ENCODE measurements around the gene CREM. TPM values are rescaled to one million over a fixed set of nuclear protein-coding genes. Genes with fewer than 3 reads are reported as not detected.
"Not testable (repeated sequence)": the region's sequence is repeated elsewhere in the genome, so short reads cannot be mapped to it uniquely, and the experiment has no call there.

Gene CREM
- total RNA-seq (10 to 100 TPM in 4 of 6 donors, 1 to 10 TPM in 2; 8.5 to 15.0 (median 11.3) TPM), polyA plus RNA-seq (10 to 100 TPM; 14.9 to 21.9 TPM)

DNA sequence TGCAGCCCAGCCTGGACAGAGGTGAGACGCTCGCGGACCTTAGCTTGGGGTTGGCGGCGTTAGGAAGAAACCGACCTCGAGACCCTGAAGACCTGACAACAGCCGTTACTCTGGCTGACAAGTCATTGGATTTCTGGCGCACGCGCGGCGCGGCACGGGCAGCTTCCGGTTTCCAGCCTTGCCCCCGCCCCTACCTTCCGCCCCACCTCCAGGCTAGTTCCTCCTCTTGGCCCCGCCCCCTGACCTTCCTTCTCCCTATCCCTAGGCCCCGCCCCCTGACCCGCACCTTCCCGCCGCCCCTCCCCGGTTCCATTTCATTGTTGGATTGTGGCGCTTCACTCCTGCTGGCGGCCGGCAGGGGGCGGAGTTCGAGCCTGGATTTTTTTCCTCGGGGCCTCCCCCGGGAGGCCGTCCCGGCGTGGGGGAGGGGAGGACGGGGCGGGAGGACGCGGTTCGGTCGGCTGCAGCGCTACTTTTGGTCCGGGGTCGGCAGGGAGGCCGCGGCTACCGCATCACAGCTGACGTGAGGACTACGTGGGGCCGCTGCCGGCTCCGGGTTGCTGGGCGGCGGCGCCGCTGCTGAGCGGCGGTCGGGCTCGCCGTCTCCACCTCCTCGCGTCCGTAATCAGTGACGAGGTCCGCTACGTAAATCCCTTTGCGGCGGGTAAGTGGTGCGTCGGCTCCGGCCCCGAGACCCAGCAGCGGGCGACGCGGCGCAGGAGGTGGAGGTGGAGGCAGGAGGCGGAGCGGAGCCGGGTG is at the start of gene CREM:
Gene CREM, plus strand, starts transcription at position 317 of the 759 bp plus-strand sequence. CDS start 10,990 bp downstream, outside the sequence.
- TF ChIP-seq, protein P1, sequence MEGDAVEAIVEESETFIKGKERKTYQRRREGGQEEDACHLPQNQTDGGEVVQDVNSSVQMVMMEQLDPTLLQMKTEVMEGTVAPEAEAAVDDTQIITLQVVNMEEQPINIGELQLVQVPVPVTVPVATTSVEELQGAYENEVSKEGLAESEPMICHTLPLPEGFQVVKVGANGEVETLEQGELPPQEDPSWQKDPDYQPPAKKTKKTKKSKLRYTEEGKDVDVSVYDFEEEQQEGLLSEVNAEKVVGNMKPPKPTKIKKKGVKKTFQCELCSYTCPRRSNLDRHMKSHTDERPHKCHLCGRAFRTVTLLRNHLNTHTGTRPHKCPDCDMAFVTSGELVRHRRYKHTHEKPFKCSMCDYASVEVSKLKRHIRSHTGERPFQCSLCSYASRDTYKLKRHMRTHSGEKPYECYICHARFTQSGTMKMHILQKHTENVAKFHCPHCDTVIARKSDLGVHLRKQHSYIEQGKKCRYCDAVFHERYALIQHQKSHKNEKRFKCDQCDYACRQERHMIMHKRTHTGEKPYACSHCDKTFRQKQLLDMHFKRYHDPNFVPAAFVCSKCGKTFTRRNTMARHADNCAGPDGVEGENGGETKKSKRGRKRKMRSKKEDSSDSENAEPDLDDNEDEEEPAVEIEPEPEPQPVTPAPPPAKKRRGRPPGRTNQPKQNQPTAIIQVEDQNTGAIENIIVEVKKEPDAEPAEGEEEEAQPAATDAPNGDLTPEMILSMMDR (IDR thresholded peaks at IDR 0.05), result peak; percentile 85 to 96 (median 87)
- Histone ChIP-seq H3K4me1 (peaks cover 5 to 25% (median 8%) of the 10 kb centered on the region in 3 donors), H3K36me3 (no peaks in the 10 kb centered on the region), H3K9me3 (no peaks in the 10 kb centered on the region), H3K27me3 (no peaks in the 10 kb centered on the region), H3K4me3 (peak within 1 kb of the TSS; percentile 57 to 90 (median 70)), H3K27ac (peak within 1 kb of the TSS; percentile 96 to 98 (median 98))
- DNase-seq (peak; percentile 99 to 100 (median 99)), FAIRE-seq (no peak), ATAC-seq (peak; percentile 93 to 97 (median 94))
- 0 to 1% methylated on average over 55 to 80 of the region's 80 CpGs for WGBS, 2 donors
- intact Hi-C loops (cut with DNase I), result no loop called here

DNA sequence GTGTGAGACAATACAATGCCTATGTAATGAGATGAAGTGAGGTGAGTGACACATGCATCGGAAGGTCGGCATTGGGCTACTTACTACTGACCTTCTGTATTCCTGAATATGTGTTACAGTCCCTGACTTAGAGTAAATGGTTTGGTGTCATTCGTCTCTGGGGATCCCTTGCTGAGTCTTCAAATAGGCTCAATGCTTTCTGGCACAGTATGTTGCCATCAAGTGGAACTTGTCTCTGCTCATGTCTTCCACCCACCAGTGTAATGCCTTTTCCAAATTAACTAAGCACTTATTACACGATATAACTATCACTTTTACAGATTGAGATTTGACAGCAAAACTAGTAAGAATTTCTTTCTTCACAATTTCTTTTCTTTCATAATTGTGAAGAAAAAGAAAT is 47.4 kb upstream of the CREM start:
- Histone ChIP-seq H3K27me3 (no peaks in the 10 kb centered on the region), H3K4me3 (no peak overlapping the region), H3K27ac (no peak overlapping the region), H3K36me3 (no peaks in the 10 kb centered on the region), H3K9me3 (no peaks in the 10 kb centered on the region), H3K4me1 (no peaks in the 10 kb centered on the region)
- no peak for DNase-seq
- ATAC-seq, result no peak
- intact Hi-C loops (cut with DNase I), result no loop called here
- no peak for FAIRE-seq
- 87 to 92% methylated on average over 4 of the region's 4 CpGs for WGBS, 2 donors
- TF ChIP-seq, protein P1 (IDR thresholded peaks at IDR 0.05), result no peak

DNA sequence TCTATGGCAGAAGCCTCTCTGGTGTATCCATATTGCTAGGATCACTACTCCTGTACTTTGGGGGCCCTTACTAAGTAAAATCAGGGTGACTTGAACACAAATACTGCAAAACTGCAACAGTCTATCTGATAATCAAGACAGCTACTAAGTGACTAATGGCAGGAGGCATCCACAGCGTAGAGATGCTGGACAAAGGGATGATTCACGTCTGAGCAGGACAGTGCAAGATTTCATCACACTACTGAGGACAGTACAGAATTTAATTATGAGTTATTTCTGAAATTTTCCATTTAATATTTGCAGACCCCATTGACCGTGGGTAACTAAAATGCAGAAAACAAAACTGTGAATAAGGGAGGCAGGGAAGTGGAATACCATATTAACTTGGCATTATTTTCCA is 46.9 kb upstream of the CREM start:
- Histone ChIP-seq H3K4me3 (no peak overlapping the region), H3K4me1 (no peaks in the 10 kb centered on the region), H3K9me3 (no peaks in the 10 kb centered on the region), H3K36me3 (no peaks in the 10 kb centered on the region), H3K27me3 (no peaks in the 10 kb centered on the region), H3K27ac (no peak overlapping the region)
- intact Hi-C loops (cut with DNase I), result no loop called here
- no peak for FAIRE-seq
- 92 to 94% methylated on average over 3 of the region's 3 CpGs for WGBS, 2 donors
- ATAC-seq, result peak in 2 of 4 donors; percentile 31 to 34
- TF ChIP-seq, protein P1 (IDR thresholded peaks at IDR 0.05), result no peak
- no peak for DNase-seq

DNA sequence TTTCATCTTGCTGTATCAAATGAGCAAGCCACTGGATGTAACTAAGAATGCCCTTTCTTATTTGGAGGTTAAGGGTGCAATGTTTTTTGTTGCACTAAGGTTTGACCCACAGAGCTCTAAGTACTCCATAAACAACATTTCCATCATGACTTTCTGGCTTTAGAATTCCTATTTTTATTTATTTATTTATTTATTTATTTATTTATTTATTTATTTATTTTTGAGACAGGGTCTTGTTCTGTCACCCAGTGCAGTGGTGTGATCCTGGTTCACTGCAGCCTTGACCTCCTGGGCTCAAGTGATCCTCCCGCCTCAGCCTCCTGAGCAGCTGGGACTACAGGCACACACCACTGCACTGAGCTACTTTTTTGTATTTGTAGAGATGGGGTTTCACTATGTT is 46.4 kb upstream of the CREM start:
- H3K36me3 ChIP-seq; H3K4me3 ChIP-seq; FAIRE-seq; ATAC-seq; H3K9me3 ChIP-seq; H3K27ac ChIP-seq; H3K4me1 ChIP-seq; DNase-seq; H3K27me3 ChIP-seq; intact Hi-C loops (cut with DNase I): not testable (repeated sequence)
- 96 to 100% methylated on average over 1 of the region's 1 CpG for WGBS, 2 donors

DNA sequence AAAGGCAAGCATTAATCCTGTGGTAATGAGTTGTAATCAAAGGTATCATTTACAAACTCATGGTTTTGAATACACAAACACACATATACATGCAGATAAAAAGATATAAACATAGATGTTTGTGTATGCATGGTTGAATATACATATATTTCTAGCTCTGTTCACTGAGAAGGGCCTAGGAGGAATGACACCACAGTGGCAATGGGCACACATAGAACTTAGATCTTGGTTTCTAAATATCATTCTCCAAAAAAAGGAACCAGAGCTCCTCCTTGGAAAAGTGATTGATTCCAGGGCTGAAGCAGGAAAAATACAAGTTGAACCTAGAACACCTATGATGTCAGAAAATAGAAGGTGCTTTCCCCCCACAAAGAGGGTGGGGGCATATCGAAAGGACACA is 43.4 kb upstream of the CREM start:
- H3K36me3 ChIP-seq, result no peaks in the 10 kb centered on the region
- intact Hi-C loops (cut with DNase I), result no loop called here
- DNase-seq, result no peak
- H3K9me3 ChIP-seq, result no peaks in the 10 kb centered on the region
- TF ChIP-seq, protein P1 (IDR thresholded peaks at IDR 0.05), result no peak
- FAIRE-seq, result no peak
- no peak overlapping the region for H3K27ac ChIP-seq
- ATAC-seq, result no peak
- WGBS, 2 donors, result 98 to 100% methylated on average over 1 of the region's 1 CpG
- H3K27me3 ChIP-seq, result no peaks in the 10 kb centered on the region
- H3K4me3 ChIP-seq, result no peak overlapping the region
- H3K4me1 ChIP-seq, result peaks cover 0 to 19% (median 4%) of the 10 kb centered on the region in 3 donors
